ENCODE measurements around the gene PSAP.
A peak's percentile ranks its signal among the peaks of the same experiment; 100 is the strongest.
"Not testable (repeated sequence)": the region's sequence is repeated elsewhere in the genome, so short reads cannot be mapped to it uniquely, and the experiment has no call there.

PSAP gene

DNA sequence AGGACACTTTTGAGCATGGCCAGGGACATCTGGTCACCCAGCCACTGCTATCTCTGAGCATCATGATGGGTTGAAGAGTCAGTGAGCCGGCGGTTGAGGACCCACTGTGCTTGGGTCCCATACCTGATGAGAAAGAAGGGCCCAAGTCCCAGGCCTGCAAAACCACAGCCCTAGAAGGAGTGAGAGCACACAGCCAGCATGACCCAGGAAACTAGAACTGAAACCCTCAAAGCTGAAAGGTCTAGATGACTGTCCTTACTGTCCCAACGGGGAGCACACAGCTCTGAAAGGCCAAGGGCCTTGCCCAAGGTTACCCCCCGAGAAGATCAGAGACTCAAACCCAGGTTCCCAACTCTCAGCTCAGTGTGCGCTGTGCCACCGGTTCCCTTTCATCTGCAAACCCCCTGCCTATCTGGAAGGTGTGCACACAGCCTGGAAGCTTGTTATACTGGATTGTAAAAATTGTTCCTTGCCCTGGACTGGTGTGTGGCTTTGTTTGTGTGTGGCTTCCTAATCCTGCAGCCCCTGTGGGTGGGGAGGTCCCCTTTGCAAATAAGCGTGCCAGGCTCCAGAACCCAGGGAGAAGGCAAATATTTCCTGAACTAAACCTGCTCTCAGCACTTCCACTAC is 22.6 kb upstream of the PSAP start:
- no peak for DNase-seq

DNA sequence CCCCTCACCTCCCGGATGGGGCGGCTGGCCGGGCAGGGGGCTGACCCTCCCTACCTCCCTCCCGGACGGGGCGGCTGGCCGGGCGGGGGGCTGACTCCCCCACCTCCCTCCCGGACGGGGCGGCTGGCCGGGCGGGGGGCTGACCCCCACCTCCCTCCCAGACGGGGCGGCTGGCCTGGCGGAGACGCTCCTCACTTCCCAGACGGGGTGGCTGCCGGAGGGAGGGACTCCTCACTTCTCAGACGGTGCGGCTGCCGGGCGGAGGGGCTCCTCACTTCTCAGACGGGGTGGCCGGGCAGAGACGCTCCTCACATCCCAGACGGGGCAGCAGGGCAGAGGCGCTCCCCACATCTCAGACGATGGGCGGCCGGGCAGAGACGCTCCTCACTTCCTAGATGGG is 18.6 kb upstream of the PSAP start:
- not testable (repeated sequence) for DNase-seq

DNA sequence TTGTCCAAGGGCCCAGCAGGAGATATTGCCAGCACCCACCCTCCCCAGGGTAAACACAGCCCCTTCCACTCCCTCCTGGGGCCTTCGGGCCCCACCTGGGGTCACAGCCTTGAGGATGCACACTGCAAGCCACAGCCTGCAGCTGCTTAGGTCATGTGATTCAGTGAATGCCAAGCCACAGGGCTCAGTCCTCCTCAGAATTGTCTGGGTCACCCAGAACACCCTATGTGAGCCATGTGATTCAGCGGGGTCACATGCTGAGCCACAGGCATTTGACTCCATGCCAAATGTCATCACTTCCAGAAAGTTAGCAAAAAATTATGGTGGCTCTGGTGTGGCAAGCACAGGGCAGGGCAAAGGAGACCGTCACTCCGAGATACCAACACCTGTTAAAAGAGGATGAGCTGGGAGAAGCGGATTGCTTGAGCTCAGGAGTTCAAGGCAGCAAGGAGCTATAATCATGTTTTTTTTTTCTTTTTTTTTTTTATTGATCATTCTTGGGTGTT is 17.2 kb upstream of the PSAP start:
- DNase-seq = peak; percentile 27

DNA sequence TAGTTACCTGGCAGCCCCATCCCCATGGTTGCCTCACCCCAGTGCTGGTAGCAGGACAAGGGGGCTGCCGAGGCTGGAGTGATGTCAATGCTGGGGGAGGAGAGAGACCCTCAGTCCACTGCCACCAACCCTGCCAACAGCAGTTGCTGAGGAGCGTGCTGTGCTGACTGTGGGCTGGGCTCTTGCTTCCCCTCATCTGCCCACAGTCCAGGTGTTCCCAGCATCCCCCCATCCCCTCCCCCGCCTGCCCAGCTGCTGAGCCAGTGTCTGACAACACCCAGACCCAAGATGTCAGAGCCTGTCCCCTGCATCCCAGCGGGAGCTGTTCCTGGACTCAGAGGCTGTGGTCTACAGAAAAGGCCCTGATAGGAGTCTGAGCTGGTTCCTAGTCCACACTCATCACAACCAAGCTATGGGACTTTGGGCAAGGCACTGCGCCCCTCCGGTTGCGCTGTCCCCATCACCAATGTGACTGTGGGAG is 14.6 kb upstream of the PSAP start:
- DNase-seq = no peak

DNA sequence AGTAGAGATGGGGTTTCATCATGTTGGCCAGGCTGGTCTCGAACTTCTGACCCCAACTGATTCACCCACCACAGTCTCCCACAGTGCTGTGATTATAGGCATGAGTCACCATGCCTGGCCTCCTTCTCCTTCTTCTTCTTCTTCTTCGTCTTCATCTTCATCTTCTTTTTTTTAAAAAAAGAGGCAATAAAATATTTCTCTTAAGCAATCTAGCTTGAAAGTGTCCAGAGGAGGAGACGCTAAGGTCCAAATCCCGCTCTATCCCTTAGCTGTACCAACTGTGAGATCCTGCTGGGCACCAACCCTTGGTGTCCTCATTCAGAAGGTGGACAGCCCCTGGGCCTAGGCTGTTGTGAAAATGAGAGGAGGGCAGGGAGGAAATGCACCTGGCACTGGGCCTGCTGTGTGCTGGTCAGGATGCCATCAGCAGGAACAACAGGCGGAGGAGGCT is 13.9 kb upstream of the PSAP start:
- peak; percentile 40 for DNase-seq

DNA sequence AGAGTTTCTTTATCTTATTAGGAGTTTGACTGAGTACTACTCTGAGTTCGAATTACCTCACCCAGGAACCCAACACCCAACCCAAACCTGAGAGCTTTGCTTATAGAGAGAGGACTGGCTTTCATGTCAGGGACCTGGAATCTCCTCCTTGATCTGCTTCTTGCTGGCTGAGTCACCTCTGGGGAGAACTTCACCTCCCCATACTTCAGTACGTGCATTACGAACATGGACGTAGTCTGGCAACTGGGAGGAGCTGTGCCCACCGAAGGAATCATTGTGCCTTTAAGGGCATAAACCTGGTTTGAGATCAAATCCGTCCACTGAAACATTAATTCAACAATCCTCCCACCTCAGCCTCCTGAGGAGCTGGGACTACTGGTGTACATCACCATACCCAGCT is 12.2 kb upstream of the PSAP start:
- DNase-seq = no peak

DNA sequence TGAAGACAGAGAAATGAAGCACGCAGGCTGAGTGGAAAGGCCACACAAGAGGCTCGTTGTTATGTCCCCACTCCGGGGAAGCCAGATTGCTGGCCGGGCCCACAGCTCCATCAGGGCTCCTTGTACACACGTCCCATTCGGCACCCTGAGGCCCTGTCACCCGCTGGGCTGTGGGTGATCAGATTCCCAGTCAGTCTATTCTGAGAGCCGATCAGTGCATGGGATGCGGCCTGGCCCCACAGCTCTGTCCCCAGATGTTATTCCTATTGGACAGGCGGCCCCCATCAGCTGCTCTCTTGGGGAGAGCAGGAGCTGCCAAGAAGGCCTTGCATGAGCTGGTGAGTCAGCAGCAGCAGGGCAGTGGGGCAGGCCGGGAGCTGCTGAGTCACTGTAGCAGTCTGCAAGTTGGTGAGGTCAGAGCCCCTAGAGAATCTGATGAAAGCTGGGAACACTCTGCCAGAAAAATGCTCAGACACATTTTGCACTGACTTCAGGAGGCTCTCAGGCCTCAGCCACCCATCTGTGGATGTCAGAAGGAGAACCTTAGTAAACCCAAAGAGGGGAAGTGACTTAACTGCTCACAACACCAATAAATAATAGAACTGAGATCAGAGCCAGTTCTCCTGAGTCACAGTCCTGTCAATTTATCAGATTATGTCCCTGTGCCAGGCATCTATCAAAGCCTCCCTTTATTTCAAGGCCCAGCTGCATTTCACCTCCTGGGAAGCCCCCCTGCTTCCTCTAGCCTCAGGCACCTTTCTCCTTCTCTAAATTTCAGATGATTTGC is 9.4 kb upstream of the PSAP start:
- DNase-seq = peak; percentile 95

DNA sequence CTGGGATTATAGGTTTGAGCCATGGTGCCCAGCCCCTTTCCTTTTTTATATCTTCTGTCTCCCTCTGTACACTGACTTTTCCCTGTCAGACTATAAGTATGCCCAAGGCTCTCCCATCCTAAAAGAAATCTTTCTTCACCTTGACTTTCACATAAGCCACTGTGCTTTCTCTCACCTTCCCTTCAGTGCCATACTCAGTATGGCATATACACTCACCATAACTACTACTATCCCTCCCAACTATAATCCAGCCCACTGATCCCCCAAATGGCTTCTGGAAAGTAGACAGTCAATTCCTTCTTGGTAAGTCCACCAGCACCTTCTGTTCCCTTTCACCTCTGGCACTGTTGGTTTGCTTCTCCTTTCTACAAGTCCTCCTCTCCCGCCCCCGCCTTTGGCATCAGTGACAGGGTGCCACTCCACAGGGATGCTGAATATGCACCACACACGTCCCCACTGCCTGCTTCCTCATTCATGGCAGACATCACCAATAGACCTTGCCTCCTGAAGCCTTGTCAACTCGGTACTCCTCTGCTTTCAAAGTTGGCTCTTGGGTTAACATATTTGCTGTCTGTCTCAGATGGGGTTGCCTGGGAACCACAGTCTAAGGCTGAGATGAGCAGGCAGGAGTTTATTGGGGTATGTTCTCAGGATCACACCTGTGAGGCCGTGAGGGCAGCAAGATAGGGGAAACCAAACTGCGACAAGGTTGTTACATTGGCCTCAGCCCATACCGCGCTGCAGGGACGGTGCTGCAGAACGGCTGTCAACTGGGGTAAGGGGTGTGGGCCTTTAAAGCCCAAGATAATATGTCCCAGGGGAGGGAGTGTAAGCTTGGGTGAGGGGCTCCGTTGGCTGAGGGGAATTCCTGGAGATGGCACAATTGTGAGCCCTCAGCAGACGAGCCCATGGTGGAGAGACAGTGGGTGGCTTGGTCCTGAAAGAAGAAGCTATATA is 7.2 kb upstream of the PSAP start:
- DNase-seq = no peak

DNA sequence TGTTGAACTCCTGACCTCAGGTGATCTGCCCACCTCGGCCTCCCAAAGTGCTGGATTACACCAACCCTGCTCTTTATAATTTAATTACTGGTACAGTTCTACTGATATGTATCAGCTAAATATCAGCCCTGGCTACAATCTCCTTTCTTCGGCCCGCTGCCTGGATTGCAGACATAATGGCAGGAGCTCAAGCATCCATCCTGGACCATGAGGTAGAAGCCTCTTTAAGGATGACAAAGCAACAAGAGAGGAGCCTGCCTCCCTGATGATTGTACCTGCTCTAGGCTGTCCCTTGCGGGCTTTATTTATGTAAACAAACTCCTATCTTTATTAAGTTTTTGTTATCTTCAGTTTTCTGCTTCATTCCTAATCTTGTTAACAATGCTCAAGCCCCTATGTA is 5.6 kb upstream of the PSAP start:
- no peak for DNase-seq

DNA sequence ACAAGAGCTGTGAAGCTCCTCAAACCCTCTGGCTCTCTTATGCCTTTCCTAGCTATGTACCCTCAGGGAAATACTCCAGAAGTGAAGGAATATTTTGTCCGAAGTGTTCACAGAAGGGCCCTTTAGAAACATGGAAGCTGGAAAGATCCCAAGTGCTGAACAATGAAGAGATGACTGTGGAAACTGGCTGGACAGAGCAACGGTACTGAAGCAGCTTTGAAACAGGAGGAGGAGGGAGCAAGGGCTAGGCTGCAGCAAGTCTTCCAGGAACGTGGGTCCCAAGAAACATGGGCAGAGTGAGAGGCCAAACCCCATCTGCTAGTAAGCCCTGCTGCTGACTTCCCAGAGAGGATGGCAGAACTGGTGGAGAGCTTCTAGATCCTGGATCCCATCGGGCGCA is 3.0 kb upstream of the PSAP start:
- DNase-seq = peak; percentile 8

DNA sequence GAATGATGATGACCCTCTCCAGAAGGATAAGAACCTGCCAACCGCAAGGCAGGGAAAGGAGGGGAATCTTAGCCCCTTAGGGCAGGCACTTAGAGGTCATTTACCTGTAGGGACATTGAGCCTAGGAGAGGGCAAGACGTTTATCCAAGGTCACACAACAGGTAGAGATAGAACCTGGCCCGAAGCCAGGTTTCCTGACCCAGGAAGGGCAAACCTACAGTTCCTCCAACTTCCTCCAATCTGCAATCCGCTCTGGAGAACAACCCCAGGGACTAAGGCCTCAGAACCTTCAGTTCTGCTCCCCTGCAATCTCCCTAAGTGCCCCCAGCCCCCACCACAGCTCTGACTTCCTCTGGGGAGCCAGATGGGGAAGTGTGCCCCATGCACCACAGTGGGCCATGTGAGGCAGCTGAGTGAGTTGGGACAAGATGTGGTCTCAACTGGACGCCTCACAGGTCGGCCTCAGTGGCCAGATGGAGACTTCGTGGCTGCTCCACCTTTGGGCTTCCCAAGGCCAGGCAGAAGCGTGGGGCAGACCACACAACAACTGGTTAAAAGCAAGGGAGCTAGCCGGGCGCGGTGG is 1.4 kb upstream of the PSAP start:
- DNase-seq = no peak

DNA sequence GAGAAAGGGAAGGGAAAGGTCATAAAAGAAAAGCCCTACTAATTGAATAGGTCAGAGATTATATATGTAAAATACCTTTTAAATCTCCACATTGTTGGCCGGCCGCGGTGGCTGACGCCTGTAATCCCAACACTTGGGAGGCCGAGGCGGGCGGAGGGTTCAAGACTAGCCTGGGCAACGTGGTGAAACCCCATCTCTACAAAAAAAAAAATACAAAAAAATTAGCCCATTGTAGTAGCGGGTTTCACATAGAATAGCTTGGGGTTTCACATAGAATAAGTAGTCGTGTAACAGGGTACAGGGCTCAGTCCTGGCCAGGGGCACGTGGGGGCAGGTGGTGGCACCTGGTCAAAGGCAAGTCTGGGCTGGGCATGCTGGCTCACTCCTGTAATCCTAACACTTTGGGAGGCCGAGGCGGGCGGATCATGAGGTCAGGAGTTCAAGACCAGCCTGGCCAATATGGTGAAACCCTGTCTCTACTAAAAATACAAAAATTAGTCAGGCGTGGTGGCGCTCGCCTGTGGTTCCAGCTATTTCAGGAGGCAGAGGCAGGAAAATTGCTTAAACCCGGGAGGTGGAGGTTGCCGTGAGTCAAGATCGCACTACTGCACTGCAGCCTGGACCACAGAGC is 529 bp upstream of the PSAP start:
- not testable (repeated sequence) for DNase-seq

DNA sequence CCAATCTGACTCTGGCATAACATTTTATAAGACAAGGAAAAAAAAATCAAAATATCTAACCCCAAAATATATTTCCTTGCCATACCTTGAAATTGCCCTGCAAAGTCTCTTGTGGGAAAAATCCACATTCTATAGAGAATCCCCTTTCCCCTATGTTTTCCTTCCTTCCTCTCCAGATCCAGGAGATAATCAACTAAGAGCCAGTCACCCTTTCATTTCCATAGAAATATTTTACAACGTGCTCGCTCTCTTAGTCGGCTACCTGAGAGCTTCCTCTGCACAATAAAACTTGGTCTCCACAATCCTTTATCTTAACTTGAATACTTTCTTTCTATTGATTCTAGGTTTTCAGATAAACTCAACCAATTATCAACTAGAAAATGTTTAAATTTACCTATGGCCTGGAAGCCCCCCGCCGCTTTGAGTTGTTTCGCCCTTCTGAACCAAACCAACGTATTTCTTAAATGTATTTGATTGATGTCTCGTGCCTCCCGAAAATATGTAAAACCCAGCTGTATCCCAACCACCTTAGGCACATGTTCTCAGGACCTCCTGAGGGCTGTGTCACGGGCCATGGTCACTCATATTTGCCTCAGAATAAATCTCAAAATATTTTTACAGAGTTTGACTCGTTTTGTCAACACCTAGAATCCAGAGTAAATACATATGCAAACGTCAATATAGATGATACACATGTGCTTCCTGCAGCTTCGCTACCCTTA is 869 bp downstream of the PSAP start:
- DNase-seq = no peak

DNA sequence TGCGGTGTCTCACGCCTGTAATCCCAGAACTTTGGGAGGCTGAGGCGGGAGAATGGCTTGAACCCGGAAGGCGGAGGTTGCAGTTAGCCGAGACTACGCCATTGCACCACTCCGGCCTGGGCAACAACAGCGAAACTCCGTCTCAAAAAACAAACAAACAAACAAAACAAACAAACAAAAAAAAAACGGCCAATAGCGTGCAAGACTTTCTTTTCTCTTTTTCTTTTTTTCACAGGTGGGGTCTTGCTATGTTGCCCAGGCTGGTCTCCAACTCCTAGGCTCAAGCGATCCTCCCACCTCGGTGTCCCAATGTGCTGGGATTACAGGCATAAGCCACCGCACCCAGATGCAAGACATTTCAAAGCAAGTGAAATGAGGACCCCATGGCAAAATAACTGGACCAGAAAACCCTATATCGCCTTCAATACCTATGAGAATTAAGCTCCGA is 1.6 kb downstream of the PSAP start:
- DNase-seq = no peak

DNA sequence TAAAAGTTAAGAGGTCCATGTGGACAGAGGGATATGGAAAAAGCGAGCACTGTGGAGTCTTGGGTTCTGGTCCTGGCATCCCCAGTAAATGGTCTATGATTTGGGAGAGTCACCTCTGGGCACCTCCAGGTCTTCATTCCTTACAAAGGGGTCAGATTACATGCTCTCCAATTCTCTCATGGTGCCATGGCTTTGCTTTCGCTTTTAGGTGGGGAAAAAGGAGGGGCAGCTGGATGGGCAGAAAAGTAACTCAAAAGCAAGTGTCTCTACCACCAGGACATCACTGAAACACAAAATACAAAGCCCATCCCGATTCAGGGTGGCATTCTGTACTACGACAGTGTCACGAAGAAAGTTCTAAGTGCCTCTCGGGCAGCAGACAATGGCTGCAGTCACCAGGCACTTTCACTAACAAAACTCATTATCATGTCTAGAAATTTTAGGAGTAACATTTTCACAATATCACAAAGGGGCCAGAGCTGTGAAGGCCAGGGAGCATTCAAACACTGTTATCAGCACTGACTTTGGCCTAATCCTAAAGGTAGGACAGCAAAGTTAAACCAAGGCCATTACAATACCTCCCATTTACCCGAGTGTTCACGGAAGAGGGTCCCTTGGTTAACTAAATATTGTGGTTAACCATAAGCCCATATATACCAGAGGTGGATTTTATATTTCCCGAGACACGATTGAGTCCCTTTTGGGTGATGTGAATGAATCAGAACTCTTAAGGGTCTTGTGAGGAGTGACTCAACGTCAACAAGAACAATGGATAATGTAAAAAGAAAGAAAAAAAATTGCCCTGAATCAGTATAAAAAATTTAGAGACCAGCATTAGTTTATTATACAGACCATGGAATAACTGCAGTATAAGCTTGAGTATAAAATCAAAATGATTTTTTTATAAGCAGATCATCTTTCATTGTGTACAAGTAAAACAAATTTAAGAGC is 2.5 kb downstream of the PSAP start:
- DNase-seq = no peak

DNA sequence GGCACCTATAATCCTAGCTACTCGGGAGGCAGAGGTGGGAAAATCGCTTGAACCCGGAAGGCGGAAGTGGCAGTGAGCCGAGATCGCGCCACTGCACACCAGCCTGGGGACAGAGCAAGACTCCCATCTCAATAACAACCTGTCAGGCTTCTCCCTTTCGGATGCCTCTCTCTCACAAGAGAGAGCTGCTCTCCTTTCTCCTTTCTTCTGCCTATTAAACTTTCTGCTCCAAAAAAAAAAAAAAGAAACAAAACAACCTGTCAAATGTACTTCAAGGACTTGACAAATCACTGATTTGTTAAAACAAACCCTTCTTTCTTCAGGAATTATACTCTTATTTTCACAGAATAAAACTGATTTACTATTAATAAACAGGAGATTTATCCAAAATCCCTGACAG is 3.6 kb downstream of the PSAP start:
- no peak for DNase-seq

DNA sequence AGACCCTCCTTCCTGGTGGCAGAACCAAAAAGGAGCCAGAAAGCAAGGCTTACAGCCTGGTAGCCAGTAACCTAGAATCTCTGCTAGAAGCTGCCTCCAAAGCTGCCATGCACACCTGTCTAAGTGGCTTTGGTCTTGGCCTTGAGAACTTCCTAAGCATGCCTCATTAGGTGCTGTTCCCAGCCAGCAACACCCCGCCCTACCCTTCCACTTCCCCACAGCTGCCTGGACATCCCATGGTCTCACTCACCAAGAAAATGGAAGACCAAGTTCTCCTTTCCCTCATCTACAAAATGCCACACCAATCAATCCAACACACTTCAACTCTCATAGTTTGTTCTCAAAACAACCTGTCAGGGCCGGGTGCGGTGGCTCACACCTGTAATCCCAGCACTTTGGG is 4.2 kb downstream of the PSAP start:
- no peak for DNase-seq

DNA sequence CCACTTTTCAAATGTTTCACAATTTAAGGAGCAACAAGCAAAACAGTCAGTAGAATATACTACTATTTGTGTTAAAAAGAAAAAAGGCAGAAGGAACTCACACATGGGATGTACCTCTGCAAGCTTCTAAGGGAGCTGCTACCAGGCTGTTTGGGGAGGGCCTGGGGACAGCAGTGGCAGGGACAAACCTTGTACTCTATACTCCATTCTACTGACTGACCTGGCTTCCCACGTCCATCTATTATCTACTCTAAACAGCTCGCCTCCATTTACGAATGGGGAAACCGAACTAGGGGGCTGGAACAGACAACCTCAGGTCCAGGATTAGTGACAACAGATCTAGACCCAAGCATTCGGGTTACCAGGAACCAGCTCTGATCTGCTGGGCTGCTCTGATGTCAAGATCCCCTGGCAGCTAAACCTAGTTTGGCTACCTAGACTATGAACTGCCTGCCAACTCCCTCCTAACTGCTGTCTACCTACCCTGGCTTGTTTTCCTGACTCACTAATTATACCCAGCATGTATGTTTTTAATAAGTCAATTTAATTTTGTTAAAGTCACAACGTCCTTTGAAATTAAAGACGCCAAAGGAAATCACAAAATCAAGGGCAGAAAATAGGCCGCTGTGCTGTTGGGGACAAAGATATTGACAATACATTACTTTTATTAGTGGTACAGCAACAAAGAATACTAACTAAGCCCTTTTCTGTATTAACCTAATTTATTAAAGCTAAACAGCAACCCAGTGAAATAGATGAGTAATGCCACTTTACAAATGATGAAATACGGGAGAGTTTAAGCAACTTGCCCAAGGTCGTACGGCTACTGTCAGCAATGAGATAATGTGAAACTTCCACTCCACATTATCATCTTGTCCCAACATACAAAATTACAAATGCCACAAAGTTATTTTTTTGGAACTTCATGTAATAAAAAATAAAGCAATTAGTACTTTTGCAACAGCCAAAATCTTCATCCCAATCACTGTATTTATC is 5.3 kb downstream of the PSAP start:
- DNase-seq = no peak

DNA sequence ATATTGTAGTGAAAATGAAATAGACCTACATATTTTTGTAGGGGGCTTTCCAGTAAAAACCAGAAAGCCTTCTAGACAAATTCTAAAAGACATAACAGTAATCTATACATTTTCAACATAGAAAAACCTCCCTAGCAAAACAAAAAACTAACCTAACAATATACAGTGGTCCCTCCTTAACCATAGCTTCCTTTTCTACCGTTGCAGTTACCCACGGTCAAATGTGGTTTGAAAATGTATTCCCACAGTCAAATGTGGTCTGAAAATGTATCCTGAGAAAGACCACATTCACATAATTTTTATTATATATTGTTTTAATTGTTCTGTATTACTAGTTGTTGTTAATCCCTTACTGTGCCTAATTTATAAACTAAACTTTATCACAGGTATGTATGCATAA is 6.4 kb downstream of the PSAP start:
- no peak for DNase-seq
